Mucosa of rectum (tissue), 2 donors: ENCODE data around the gene STUM.
"Not testable (repeated sequence)": the region's sequence is repeated elsewhere in the genome, so short reads cannot be mapped to it uniquely, and the experiment has no call there.

Experiments
- H3K27ac ChIP-seq, 2 donors: one replicate each; pipeline ENCODE4 v1.7.0; 2013; ENCODE audit warnings: inconsistent platforms in 2 of 2, low read depth in 2 of 2, low read length in 2 of 2
- H3K27me3 ChIP-seq, 2 donors: one replicate each; pipeline ENCODE4 v1.7.0; 2013; ENCODE audit warnings: low read length in 2 of 2; ENCODE audit not compliant: control insufficient read depth in 2 of 2, insufficient read depth in 2 of 2
- H3K36me3 ChIP-seq, 2 donors: one replicate each; pipeline ENCODE4 v1.7.0; 2013; ENCODE audit warnings: low read length in 2 of 2; ENCODE audit not compliant: control insufficient read depth in 2 of 2, insufficient read depth in 2 of 2
- H3K4me1 ChIP-seq, 2 donors: one replicate each; pipeline ENCODE4 v1.7.0; 2013; ENCODE audit warnings: low read length in 2 of 2, mild to moderate bottlenecking in 1 of 2; ENCODE audit not compliant: control insufficient read depth in 2 of 2, insufficient read depth in 2 of 2
- H3K4me3 ChIP-seq, 2 donors: one replicate each; pipeline ENCODE4 v1.7.0; 2013; ENCODE audit warnings: low read length in 2 of 2
- H3K9ac ChIP-seq, 2 donors: one replicate each; pipeline ENCODE4 v1.7.0; 2013; ENCODE audit warnings: low read length in 2 of 2, low read depth in 1 of 2, mild to moderate bottlenecking in 1 of 2
- H3K9me3 ChIP-seq, 2 donors: one replicate each; pipeline ENCODE4 v1.7.0; 2013; ENCODE audit warnings: low read length in 2 of 2; ENCODE audit not compliant: control insufficient read depth in 2 of 2
- donor health status: healthy.
- donor health status: Normal muscosa, but diverticular disease.

STUM gene

DNA sequence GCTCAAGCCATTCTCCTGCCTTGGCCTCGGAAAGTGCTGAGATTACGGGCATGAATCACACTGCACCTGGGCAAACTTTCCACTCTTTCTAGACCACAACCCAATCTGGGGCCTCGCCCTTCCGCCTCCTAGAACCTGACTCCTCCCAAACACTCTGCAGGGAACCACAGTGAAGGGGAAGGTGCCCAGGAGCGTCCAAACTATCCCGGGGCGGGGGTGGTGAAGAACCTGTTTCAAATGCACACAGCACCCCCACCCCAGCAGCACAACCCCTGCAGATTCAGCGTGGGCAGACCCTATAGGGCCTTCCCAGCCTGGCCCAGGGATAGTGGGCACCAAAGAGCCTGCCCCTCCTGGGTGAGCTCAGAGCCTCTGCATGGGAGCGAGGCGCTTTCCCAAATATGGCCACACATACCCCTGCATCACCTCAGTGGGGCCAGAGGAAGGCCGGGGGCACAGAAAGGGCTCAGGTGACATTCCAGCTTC, 86.9 kb downstream of the STUM start:
- peaks cover 0 to 5% of the 10 kb centered on the region in 2 donors for H3K4me1 ChIP-seq
- H3K36me3 ChIP-seq = peaks cover 7 to 21% of the 10 kb centered on the region in 2 donors
- no peaks in the 10 kb centered on the region for H3K27me3 ChIP-seq
- H3K27ac ChIP-seq = no peak overlapping the region
- H3K9ac ChIP-seq = no peak overlapping the region
- H3K4me3 ChIP-seq = no peak overlapping the region
- H3K9me3 ChIP-seq = no peaks in the 10 kb centered on the region

DNA sequence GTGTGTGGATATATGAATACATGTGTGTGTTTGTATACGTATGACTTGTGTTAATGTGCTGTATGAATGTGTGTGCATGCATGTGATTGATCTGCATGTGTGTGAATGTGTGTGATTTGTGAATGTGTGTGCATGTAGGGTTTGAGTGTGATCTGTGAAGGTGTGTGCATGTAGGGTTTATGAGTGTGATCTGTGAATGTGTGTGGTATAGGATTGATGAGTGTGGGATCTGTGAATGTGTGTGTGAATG, 88.2 kb downstream of the STUM start:
- no peaks in the 10 kb centered on the region for H3K9me3 ChIP-seq
- H3K36me3 ChIP-seq = peaks cover 7 to 23% of the 10 kb centered on the region in 2 donors
- no peaks in the 10 kb centered on the region for H3K27me3 ChIP-seq
- H3K4me3 ChIP-seq = no peak overlapping the region
- H3K4me1 ChIP-seq = peaks cover 0 to 5% of the 10 kb centered on the region in 2 donors
- H3K27ac ChIP-seq = no peak overlapping the region
- H3K9ac ChIP-seq = no peak overlapping the region

DNA sequence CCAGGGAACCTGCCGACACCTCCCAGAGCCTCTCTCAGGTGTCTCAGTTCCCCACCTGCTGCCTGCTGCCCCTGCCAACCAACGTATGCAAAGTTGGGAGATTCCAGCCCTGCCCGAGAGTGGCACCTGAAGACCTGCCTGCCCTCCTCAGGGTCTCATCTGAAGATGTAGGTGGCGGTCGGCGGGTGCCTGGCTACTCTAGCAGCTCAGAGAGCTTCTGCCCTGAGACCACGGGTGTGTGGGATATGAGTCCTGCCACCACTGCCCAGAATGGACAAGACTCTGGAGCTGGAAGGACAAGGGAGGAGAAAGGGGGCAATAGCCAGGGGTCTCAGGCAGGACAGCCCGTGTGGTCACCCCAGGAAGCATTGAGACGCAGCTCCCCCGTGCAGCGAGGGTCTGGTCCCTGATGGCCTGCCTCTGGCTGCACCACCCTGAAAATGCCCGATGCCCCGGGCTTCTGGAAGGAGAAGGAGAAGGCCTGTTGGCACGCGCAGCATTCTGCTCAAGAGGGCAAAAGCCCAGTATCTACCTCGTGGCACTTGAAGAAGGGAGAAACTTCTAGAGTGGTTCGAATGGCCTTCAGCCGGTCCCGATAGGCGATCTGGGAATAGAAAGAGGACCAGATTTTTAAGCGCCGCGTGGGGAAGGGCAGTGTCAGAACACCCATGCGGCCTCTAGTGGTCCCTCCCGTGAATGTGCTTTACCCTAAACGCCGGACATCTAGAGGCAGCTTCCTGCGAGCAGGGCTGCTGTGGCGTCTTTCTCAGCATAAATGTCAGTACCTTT, 88.8 kb downstream of the STUM start:
- H3K4me3 ChIP-seq = no peak overlapping the region
- H3K27me3 ChIP-seq = no peaks in the 10 kb centered on the region
- H3K9me3 ChIP-seq = no peaks in the 10 kb centered on the region
- no peak overlapping the region for H3K9ac ChIP-seq
- H3K27ac ChIP-seq = no peak overlapping the region
- peaks cover 0 to 3% of the 10 kb centered on the region in 2 donors for H3K4me1 ChIP-seq
- peaks cover 7 to 23% of the 10 kb centered on the region in 2 donors for H3K36me3 ChIP-seq

DNA sequence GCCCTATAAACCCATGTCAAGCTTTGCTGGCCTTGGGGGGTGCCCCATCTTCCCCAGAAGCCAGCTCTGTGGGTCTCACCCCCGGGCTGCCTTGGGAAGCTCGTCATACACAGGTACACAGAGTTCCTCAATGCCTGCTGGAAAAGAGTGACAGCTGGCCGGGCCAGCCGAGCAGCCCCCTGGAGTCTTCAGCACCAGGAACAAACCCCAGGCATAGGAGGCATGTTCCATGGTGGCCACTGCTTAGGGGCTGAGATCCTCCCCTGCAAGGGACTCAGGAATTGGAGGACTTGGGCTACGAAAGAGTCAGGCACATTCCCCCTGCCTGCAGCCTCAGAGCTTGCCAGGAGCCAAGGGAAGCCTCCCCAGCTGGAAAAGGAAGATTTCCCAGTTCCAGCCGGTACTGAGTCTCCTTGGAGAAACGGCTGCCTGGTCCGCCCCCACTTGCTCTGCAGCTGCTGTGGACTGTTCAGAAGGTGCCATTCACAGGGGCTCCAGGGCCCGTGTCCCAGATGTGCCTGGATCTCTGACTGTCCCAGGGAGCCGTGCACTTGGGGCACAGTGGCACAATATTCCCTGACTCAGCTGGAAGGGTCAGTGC, 89.5 kb downstream of the STUM start:
- H3K36me3 ChIP-seq = peaks cover 7 to 23% of the 10 kb centered on the region in 2 donors
- no peaks in the 10 kb centered on the region for H3K27me3 ChIP-seq
- H3K9ac ChIP-seq = no peak overlapping the region
- H3K27ac ChIP-seq = no peak overlapping the region
- peaks cover 3 to 5% of the 10 kb centered on the region in 2 donors for H3K4me1 ChIP-seq
- no peaks in the 10 kb centered on the region for H3K9me3 ChIP-seq
- no peak overlapping the region for H3K4me3 ChIP-seq

DNA sequence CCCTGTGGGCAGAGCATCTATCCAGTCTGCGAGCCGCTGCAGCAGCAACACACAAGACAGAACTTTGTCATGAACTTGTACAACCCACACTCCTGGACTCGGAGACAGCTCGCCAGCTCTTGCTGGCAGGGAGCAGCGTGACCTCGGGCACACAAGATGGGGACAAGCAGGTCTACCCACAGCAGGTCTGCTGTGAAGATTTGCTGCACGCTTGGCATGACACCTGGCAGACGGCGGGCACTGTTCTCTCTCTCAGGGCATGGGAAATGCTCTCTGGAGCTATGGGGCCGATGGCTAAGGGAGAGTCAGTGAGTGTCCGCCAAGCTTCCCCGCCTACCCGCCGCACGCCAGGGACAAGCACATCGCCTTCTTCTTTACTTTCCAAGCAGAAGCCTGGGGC, 90.0 kb downstream of the STUM start:
- H3K27me3 ChIP-seq = no peaks in the 10 kb centered on the region
- H3K27ac ChIP-seq = no peak overlapping the region
- peaks cover 7 to 23% of the 10 kb centered on the region in 2 donors for H3K36me3 ChIP-seq
- H3K4me1 ChIP-seq = peaks cover 8% of the 10 kb centered on the region in 2 donors
- H3K9me3 ChIP-seq = no peaks in the 10 kb centered on the region
- H3K9ac ChIP-seq = no peak overlapping the region
- no peak overlapping the region for H3K4me3 ChIP-seq

DNA sequence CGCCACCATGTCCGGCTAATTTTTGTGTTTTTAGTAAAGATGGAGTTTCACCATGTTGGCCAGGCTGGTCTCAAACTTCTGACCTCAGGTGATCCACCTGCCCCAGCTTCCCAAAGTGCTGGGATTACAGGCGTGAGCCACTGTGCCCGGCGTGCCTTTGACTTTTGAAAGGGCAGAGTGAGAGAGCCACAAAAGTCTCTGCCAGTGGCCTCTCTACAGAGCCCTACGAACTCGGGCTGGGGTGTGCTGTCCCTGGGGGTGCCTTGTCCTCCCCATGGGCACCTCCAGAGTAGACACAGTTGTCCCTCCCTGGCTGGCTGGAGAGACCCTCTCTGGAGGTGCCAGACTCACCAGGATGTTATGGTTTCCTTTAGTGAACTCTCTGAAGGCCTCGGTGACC, 90.6 kb downstream of the STUM start:
- not testable (repeated sequence) for H3K4me3 ChIP-seq, H3K27me3 ChIP-seq, H3K27ac ChIP-seq, H3K9me3 ChIP-seq, H3K9ac ChIP-seq
- peaks cover 10 to 12% of the 10 kb centered on the region in 2 donors for H3K4me1 ChIP-seq
- H3K36me3 ChIP-seq = peaks cover 7 to 23% of the 10 kb centered on the region in 2 donors

DNA sequence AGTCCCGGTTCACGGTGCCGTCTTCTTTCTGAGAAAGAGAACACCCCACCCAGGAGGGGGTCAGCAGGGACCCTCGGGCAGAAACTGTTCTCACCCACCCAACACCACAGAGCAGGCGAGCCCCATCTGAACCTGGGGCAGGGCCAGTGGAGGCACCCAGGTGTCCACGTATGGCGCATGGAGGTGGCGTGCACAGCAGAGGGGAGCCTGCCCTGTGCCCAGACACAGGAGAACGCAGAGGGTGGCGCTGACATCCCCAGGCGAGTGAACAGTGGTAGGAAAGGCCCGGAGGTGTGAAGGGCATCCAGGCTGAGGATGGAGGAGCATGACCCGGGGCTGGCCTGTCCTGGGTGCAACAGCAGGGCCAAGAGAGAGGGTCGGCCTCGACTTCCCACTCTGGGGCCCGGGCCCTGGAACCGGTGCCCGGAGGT, 91.1 kb downstream of the STUM start:
- Histone ChIP-seq H3K27me3 (no peaks in the 10 kb centered on the region), H3K9ac (no peak overlapping the region), H3K36me3 (peaks cover 7 to 20% of the 10 kb centered on the region in 2 donors), H3K9me3 (no peaks in the 10 kb centered on the region), H3K4me1 (peaks cover 12 to 14% of the 10 kb centered on the region in 2 donors), H3K4me3 (no peak overlapping the region), H3K27ac (no peak overlapping the region)

DNA sequence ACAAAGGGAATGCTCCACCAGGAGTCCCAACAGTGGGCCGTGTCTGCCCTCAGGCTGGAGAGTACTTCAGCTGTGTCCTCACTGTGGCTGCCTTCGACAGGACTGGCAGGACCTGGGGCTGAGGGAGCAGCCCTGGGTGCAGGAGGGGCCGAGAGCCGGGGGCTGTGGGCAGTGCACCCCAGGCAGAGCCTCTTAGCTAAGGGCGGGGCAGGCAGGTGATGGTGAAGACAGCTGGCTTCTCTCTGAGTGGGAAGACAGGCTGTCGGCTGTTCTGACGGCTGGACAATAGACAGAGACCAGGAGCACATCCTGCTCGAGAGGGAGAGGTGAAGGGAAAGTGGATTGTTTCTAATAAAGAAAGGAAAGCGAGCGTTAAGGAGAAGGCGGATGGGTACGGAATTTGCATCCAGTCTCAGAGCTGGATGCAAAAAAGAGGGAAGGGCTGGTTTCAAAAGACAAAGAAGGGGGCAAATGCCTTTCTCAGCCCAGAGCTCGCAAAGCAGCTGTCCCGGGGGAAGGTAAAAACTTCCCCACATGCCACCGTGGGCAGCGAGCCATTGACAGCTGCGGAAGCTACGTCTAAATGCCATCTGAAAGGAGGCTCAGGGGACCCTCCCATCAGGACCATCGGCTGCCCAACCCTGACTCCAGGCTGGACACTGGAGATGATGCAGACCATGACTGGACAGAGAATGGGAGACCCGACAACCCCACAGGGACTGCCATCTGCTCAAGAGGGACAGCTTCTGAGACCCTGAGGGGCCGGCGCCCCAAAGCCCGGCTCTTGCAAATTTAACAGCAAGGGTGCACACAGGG, 92.0 kb downstream of the STUM start:
- Histone ChIP-seq H3K4me1 (peaks cover 12 to 16% of the 10 kb centered on the region in 2 donors), H3K9ac (no peak overlapping the region), H3K27me3 (no peaks in the 10 kb centered on the region), H3K27ac (no peak overlapping the region), H3K4me3 (no peak overlapping the region), H3K36me3 (peaks cover 7 to 20% of the 10 kb centered on the region in 2 donors), H3K9me3 (no peaks in the 10 kb centered on the region)

DNA sequence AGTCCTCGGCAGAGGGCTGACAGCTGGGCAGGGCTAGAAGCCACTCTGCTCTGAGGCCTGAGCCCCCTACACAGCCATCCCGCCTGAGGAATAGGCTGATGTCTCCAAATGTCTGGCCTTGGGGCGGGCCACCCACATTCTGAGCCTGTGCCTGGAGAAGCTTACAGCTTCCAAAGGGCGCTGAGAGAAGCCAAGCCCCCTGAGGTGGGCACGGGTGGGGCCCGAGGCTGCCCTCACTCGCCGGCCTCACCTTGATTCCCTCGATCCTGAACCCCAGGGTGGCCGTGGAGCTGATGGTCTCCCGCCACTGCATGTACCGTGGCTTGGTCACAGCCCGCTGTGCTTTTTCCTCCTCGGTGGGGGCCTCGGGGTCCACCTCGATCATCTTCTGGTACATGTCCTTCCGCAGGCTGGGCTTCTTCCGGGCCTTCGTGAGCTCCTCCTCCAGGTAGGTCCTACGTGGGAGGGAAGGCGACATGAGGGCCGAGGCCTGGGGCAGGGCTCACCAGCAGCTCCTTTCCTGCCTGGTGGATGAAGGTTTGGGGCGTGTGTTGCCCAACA, 93.2 kb downstream of the STUM start:
- Histone ChIP-seq H3K4me1 (peaks cover 12 to 17% of the 10 kb centered on the region in 2 donors), H3K9ac (no peak overlapping the region), H3K9me3 (no peaks in the 10 kb centered on the region), H3K36me3 (peaks cover 7 to 26% of the 10 kb centered on the region in 2 donors), H3K27me3 (no peaks in the 10 kb centered on the region), H3K27ac (no peak overlapping the region), H3K4me3 (no peak overlapping the region)

DNA sequence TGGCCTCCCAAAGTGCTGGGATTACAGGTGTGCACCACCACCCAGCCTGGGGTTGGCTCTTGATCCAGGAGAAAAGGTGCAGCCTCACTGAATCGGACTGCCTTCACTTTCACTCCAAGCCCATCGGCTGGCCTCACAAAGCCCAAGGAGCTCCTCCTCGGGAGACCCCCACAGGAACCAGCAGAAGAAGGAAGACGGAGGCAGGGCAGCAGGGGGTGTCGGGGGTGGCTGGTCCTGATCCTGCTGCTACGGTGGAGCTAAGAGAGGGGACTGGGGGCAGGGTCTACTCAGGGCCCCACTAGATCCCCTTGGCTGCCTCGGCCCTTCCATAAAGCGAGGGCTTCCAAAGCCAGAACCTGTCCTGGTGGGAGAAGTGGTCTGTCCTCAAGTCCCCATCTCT, 93.9 kb downstream of the STUM start:
- Histone ChIP-seq H3K4me1 (peaks cover 12 to 17% of the 10 kb centered on the region in 2 donors), H3K9ac (no peak overlapping the region), H3K27me3 (no peaks in the 10 kb centered on the region), H3K36me3 (peaks cover 8 to 28% of the 10 kb centered on the region in 2 donors), H3K9me3 (no peaks in the 10 kb centered on the region), H3K4me3 (no peak overlapping the region), H3K27ac (no peak overlapping the region)
